AG10803 (cell line): ENCODE measurements around the gene CROT.

Experiments
- DNase-seq: peaks from one replicate; pipeline ENCODE4 v3.0.0; 2010; ENCODE audit warnings: low read depth
- H3K4me3 ChIP-seq: 2 replicates; pipeline ENCODE4 v1.5.1; 2011; ENCODE audit warnings: mild to moderate bottlenecking, low read length, control low read depth
- TF ChIP-seq, protein P1 (sequence below): conservative IDR thresholded peaks from 2 replicates; pipeline ENCODE4 v1.5.1; 2011; ENCODE audit warnings: mild to moderate bottlenecking, low read length, control low read depth, inconsistent platforms

Gene CROT

DNA sequence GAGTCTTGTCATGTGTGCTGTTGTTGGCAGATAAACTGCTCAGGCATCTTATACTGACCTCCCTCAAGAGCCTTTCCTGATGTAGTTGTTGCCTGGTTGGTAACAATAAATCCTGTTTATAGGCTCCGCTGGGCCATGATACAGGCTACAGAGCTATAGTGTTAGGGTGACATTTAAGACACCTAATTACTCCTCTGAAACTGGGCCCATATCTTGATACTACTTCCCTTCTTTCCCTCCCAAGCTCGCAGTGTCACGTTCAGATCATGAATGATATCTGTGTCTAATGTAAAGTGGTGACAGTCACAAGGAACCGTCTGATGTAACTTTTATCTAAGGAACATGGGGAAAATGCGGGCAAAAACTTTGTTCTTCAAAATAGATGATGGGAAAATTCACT lies 35.4 kb downstream of the CROT start:
- H3K4me3 ChIP-seq: no peak overlapping the region
- TF ChIP-seq, protein P1, sequence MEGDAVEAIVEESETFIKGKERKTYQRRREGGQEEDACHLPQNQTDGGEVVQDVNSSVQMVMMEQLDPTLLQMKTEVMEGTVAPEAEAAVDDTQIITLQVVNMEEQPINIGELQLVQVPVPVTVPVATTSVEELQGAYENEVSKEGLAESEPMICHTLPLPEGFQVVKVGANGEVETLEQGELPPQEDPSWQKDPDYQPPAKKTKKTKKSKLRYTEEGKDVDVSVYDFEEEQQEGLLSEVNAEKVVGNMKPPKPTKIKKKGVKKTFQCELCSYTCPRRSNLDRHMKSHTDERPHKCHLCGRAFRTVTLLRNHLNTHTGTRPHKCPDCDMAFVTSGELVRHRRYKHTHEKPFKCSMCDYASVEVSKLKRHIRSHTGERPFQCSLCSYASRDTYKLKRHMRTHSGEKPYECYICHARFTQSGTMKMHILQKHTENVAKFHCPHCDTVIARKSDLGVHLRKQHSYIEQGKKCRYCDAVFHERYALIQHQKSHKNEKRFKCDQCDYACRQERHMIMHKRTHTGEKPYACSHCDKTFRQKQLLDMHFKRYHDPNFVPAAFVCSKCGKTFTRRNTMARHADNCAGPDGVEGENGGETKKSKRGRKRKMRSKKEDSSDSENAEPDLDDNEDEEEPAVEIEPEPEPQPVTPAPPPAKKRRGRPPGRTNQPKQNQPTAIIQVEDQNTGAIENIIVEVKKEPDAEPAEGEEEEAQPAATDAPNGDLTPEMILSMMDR: no peak
- DNase-seq: no peak

DNA sequence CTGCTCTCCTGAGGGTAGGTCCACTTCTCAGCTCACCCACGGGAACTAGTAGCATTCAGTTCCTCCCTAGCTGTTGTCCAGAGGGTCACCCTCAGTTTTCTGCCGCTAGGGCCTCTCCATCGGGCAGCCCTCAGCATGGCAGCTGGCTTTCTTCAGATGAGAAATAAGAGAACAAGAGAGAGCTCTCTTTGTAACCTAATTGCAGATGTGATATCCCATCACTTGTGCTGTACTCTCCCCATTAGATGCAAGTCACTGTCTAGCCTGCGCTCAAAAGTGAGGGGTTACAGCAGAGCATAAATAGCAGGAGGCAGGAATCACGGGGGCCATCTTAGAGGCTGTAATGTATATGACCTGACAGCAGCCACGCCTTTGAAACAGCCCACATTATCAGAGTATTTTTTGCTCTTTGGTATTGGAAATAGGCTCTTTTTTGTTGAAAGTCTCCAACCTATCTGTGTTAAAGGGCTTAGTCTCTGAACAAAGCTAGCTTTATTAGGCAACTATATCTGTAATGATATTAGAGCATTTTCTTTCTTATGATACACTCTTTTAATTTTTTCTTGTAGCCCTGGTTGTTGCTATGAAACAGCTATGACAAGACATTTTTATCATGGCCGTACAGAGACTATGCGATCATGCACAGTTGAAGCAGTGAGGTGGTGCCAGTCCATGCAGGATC lies 45.7 kb downstream of the CROT start:
- TF ChIP-seq, protein P1: no peak
- DNase-seq: no peak
- no peak overlapping the region for H3K4me3 ChIP-seq

DNA sequence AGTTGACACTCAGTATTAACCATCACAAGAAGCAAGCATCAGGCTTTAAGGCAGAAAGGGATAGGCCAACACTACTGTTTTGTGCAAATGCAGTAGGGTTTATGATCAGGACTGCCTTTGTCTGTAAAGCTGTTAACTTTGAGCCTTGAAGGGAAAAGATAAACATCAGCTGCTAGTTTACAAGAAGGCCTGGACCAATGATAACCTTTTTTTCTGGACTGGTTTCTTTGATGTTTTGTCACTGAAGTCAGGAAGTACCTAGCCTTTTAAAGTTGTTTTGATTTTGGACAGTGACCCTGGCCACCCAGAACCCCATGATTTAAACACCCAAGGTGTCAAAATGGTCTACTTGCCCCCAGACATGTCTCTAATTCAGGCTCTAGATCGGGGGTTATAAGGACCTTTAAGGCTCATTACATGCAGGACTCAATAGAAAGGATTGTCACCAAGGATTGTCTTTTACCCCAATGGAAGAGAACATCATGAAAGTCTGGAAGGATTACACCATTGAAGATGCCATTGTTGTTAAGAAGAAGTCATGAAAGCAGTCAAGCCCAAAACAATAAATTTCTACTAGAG lies 50.1 kb downstream of the CROT start:
- no peak for DNase-seq
- TF ChIP-seq, protein P1: no peak
- H3K4me3 ChIP-seq: no peak overlapping the region

DNA sequence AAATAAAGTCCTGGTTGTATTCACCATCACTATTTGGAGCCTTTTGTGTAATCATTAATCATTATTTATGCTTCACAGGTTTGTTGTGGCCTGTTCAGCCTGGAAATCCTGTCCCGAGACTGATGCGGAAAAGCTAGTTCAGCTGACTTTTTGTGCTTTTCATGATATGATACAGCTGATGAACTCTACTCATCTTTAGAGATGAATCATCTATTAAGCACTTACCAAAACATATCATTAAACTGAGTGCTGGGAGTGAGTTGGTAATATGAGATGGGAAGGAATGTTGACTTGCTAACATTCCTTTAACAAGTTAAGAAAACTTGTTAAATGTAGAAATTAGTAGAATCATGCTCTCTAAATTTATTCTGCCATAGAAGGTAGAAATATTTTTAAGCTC lies 53.0 kb downstream of the CROT start:
- TF ChIP-seq, protein P1: no peak
- DNase-seq: peak; percentile 77
- H3K4me3 ChIP-seq: no peak overlapping the region

DNA sequence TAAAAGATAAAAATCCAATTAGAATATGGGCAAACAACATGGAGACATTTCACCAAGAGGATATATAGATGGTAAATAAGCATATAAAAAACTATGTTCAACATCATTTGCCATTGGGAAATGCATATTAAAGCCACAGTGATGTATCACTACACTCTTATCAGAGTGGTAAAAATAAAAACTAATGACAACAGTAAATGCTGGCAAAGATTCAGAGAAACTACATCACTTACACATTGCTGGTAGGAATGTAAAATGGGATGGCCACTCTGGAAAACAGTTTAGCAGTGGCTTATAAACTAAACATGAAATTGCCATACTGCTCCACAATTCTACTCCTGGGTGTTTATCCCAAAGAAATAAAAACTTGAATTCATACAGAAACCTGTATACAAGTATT lies 59.2 kb downstream of the CROT start:
- no peak for DNase-seq
- H3K4me3 ChIP-seq: no peak overlapping the region
- TF ChIP-seq, protein P1: no peak

DNA sequence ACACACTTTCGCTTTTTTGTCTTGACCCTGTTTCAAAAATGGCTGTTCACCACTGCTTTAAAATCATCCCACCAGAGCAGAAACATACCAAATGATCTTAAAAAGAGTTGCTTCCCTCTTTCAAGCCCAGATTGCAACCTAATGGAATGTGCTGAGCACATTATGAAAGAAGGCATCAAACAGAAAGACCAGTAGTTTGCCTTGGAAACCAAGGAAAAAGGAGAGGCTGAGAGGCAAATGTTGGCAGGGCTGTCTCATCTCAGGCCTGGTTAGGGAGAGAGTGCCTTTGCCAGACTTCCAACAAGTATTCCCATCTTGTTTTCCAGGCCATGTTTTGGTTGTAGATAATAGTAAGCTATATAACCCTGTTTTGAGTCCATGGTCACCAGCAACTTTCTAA lies 65.7 kb downstream of the CROT start:
- TF ChIP-seq, protein P1: no peak
- no peak overlapping the region for H3K4me3 ChIP-seq
- DNase-seq: peak; percentile 40

DNA sequence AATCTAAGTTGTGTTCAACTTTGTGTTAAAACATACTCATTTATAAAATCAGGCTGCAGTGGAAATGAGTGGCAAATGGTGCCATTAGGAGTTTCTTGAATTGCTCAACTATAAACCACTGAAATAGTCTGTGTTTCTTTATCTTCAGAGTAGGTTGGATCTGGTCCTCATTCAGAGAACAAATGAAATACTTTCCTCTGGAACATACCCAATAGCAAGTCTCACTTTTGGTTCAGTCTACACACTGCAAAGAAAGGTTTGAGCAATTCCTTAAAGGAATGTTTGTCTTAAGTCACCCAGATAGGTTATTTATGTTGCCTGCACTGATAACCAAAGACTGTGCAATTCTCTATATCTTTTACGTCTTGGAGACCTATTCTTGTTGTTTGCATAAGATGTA lies 67.6 kb downstream of the CROT start:
- no peak overlapping the region for H3K4me3 ChIP-seq
- TF ChIP-seq, protein P1: no peak
- DNase-seq: peak; percentile 70
